Neural progenitor cell (in vitro differentiated cells): ENCODE data around the gene TNP1. TPM values are rescaled to one million over a fixed set of nuclear protein-coding genes. Genes with fewer than 3 reads are reported as not detected.

Source experiments
- DNase-seq: peaks from one replicate; pipeline ENCODE4 v3.0.0-alpha.2; 2016; ENCODE audit warnings: low spot score
- H2AFZ ChIP-seq: fragments of 200-600 bp; sonication (generic); replicated peaks from 2 replicates; pipeline ENCODE4 v1.6.1; 2016; ENCODE audit warnings: antibody characterized with exemption
- H3F3A ChIP-seq: fragments of 200-600 bp; sonication (generic); 2 replicates; pipeline ENCODE4 v1.6.1; 2016; ENCODE audit warnings: antibody characterized with exemption, low read depth
- H3K27ac ChIP-seq: fragments of 200-600 bp; sonication (generic); 2 replicates; pipeline ENCODE4 v1.5.1; 2016; ENCODE audit warnings: mild to moderate bottlenecking
- H3K27me3 ChIP-seq: fragments of 200-600 bp; sonication (generic); 2 replicates; pipeline ENCODE4 v1.6.1; 2016; ENCODE audit warnings: mild to moderate bottlenecking, moderate library complexity
- H3K36me3 ChIP-seq: fragments of 200-600 bp; sonication (generic); 2 replicates; pipeline ENCODE4 v1.5.1; 2016
- H3K4me1 ChIP-seq: fragments of 200-600 bp; sonication (generic); 2 replicates; pipeline ENCODE4 v1.6.1; 2016; ENCODE audit warnings: mixed run types
- H3K4me2 ChIP-seq: fragments of 200-600 bp; sonication (generic); 2 replicates; pipeline ENCODE4 v1.6.1; 2016
- H3K4me3 ChIP-seq: fragments of 200-600 bp; sonication (generic); 2 replicates; pipeline ENCODE4 v1.5.1; 2016
- H3K79me2 ChIP-seq: fragments of 200-600 bp; sonication (generic); 2 replicates; pipeline ENCODE4 v1.6.1; 2016; ENCODE audit warnings: low read depth
- H3K9ac ChIP-seq: fragments of 200-600 bp; sonication (generic); 2 replicates; pipeline ENCODE4 v1.6.1; 2016
- H3K9me3 ChIP-seq: fragments of 200-600 bp; sonication (generic); 2 replicates; pipeline ENCODE4 v1.5.1; 2016; ENCODE audit warnings: low read depth
- H4K20me1 ChIP-seq: fragments of 200-600 bp; sonication (generic); 2 replicates; pipeline ENCODE4 v1.6.1; 2016; ENCODE audit warnings: low read depth
- H3K27ac Mint-ChIP-seq: 3 replicates; pipeline ENCODE4 v1.8.0; 2021; ENCODE audit warnings: mixed read lengths
- H3K27me3 Mint-ChIP-seq: 2 replicates; pipeline ENCODE4 v1.8.0; 2022; ENCODE audit warnings: low read depth, mild to moderate bottlenecking, inconsistent platforms, moderate library complexity, mixed read lengths; ENCODE audit not compliant: insufficient read depth
- H3K36me3 Mint-ChIP-seq: 3 replicates; pipeline ENCODE4 v1.8.0; 2021; ENCODE audit warnings: mixed read lengths
- H3K4me1 Mint-ChIP-seq: 3 replicates; pipeline ENCODE4 v1.8.0; 2021; ENCODE audit warnings: mixed read lengths
- H3K4me3 Mint-ChIP-seq: 3 replicates; pipeline ENCODE4 v1.8.0; 2021; ENCODE audit warnings: mild to moderate bottlenecking, moderate library complexity, mixed read lengths
- H3K9me3 Mint-ChIP-seq: 3 replicates; pipeline ENCODE4 v1.8.0; 2020; ENCODE audit warnings: mixed read lengths
- CTCF ChIP-seq: fragments of 200-600 bp; sonication (generic); IDR thresholded peaks from 2 replicates; pipeline ENCODE4 v1.5.1; 2017; ENCODE audit warnings: antibody characterized with exemption, mild to moderate bottlenecking
- EZH2 ChIP-seq: fragments of 200-600 bp; sonication (generic); IDR thresholded peaks from 2 replicates; pipeline ENCODE4 v1.6.1; 2017; ENCODE audit warnings: antibody characterized with exemption, mild to moderate bottlenecking, moderate library complexity
- EZH2phosphoT487 ChIP-seq: fragments of 200-600 bp; sonication (generic); IDR thresholded peaks from 2 replicates; pipeline ENCODE4 v1.6.1; 2017; ENCODE audit warnings: antibody characterized with exemption
- total RNA-seq: library from RNA; depleted of rRNA; stranded (reverse); fragments of >200 nt; gene quantifications from 2 replicates; pipeline ENCODE4 v1.2.3, GENCODE V29; 2015; ENCODE audit warnings: low replicate concordance

The TNP1 gene
- total RNA-seq, 1 donor from 2014 or later, result not detected

- Mint-ChIP-seq H3K4me1 (peaks cover 3% of the 10 kb centered on the region), H3K4me3 (no peak overlapping the region), H3K36me3 (peaks cover 2% of the 10 kb centered on the region), H3K27ac (no peak overlapping the region), H3K27me3 (peaks cover 5% of the 10 kb centered on the region), H3K9me3 (peaks cover 14% of the 10 kb centered on the region)
- Histone ChIP-seq H3K9ac (no peak overlapping the region), H3F3A (no peaks in the 10 kb centered on the region), H3K9me3 (no peaks in the 10 kb centered on the region), H3K79me2 (no peaks in the 10 kb centered on the region), H2AFZ (no peak overlapping the region), H3K36me3 (no peaks in the 10 kb centered on the region), H3K4me1 (peaks cover 3% of the 10 kb centered on the region), H3K27me3 (no peaks in the 10 kb centered on the region), H3K4me3 (no peak overlapping the region), H4K20me1 (no peaks in the 10 kb centered on the region), H3K4me2 (no peak overlapping the region), H3K27ac (no peak overlapping the region)
- DNase-seq, result no peak
- TF ChIP-seq CTCF (no peak), EZH2phosphoT487 (no peak), EZH2 (no peak)
These were observed 4.1 kb upstream of the TNP1 start for GRCh38 chr2:216863946-216864345.

- no peaks in the 10 kb centered on the region for H4K20me1 ChIP-seq
- no peaks in the 10 kb centered on the region for H3K27me3 ChIP-seq
- Mint-ChIP-seq H3K4me3 (no peak overlapping the region), H3K27ac (no peak overlapping the region), H3K27me3 (peaks cover 5% of the 10 kb centered on the region), H3K36me3 (peaks cover 2% of the 10 kb centered on the region), H3K4me1 (peaks cover 7% of the 10 kb centered on the region), H3K9me3 (peaks cover 15% of the 10 kb centered on the region)
- H3K9me3 ChIP-seq, result no peaks in the 10 kb centered on the region
- no peak overlapping the region for H3K4me2 ChIP-seq
- no peak overlapping the region for H3K9ac ChIP-seq
- no peak for TF ChIP-seq EZH2phosphoT487
- TF ChIP-seq EZH2, result no peak
- TF ChIP-seq CTCF, result no peak
- H2AFZ ChIP-seq, result no peak overlapping the region
- H3K79me2 ChIP-seq, result no peaks in the 10 kb centered on the region
- no peaks in the 10 kb centered on the region for H3K36me3 ChIP-seq
- DNase-seq, result no peak
- H3F3A ChIP-seq, result peaks cover 2% of the 10 kb centered on the region
- H3K4me3 ChIP-seq, result no peak overlapping the region
- no peak overlapping the region for H3K27ac ChIP-seq
- H3K4me1 ChIP-seq, result peaks cover 8% of the 10 kb centered on the region
These were observed 2.9 kb upstream of the TNP1 start for GRCh38 chr2:216862628-216863398.

DNA sequence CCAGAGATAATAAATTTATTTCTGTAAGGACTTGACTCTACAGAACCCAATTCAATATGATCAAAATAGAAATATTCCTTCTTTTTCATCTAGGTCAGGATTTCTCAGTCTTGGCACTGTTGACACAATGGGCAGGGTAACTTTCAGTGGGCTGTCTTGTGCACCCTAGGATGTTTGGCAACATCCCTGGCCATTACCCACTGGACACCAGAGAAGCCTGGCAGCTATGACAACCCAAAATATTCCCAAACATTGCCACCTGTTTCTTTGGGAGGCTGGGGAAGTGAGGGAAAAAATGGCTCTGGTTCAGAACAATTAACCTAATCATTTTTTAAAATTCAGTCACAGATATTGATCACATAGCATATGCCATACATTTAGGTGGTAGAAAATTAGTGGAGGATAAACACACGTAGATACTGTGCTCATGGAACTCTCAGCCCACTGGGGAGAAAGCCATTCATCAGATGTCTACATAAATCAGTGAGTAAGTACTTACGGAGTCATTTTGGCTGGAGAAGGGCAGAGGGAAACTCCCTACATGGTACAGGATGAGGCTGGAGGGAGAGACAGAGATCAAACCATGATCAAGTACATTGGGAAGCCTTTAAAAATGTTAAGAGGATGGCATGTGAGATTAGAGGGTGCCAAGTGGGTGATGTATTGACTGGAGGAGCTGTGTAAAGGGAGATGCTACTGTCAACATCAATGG lies 718 bp upstream of the TNP1 start:
- Histone ChIP-seq H3K4me1 (peaks cover 24% of the 10 kb centered on the region), H3K36me3 (no peaks in the 10 kb centered on the region), H3K27ac (no peak overlapping the region), H3K4me2 (no peak overlapping the region), H3K4me3 (no peak overlapping the region), H3K79me2 (no peaks in the 10 kb centered on the region), H4K20me1 (no peaks in the 10 kb centered on the region), H3K27me3 (no peaks in the 10 kb centered on the region), H3F3A (peaks cover 24% of the 10 kb centered on the region), H3K9me3 (no peaks in the 10 kb centered on the region), H3K9ac (no peak overlapping the region), H2AFZ (no peak overlapping the region)
- TF ChIP-seq CTCF (no peak), EZH2phosphoT487 (no peak), EZH2 (no peak)
- Mint-ChIP-seq H3K4me3 (no peak overlapping the region), H3K36me3 (peaks cover 2% of the 10 kb centered on the region), H3K9me3 (peaks cover 3% of the 10 kb centered on the region), H3K4me1 (peaks cover 23% of the 10 kb centered on the region), H3K27ac (no peak overlapping the region), H3K27me3 (no peaks in the 10 kb centered on the region)
- DNase-seq, result no peak
